SW480 (cell line): ENCODE results near the gene CEP41.

Experiments used
- DNase-seq: peaks from one replicate; pipeline ENCODE4 v3.0.0-alpha.2; 2016; ENCODE audit warnings: low spot score

CEP41 gene

DNA sequence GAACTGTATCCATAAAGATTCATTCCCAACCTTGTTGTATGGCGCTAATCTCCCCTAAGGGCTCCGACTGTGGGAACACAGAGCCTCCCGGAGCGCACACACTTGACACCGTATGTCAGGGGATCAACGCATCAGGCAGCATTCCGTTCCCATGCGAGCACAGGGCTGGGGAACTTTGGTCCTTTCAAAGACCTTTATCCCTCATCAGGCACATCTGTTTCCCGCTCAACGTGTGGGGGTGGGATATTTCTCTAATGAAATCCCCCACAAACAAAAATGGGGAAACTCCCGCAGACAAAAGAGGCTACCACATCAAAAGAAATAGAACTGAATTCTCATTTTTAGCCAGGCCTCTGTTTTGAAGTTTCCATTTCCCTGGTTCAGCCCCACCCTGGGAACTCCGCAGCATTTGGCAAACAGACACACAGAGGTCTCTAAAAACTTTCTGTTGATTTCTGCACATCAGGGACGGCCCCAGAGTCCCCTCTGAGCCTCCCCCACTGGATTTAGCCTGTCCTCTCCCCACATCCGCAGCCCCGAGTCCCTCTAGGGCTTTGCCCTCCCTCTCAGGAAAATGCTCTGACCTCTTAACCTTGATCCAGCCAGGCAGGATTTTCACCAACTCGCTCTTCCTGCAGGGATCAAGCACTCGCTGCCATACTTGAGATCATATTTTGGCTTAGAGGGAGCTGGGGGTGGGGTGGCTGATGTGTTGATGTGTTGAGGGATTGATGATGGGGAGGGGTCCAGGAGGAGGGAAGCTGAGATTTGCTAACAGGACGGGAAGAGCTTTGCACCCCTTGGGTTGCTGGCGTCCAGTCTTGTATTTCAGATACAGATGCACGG, 89.6 kb downstream of the CEP41 start:
- DNase-seq: peak; percentile 82

DNA sequence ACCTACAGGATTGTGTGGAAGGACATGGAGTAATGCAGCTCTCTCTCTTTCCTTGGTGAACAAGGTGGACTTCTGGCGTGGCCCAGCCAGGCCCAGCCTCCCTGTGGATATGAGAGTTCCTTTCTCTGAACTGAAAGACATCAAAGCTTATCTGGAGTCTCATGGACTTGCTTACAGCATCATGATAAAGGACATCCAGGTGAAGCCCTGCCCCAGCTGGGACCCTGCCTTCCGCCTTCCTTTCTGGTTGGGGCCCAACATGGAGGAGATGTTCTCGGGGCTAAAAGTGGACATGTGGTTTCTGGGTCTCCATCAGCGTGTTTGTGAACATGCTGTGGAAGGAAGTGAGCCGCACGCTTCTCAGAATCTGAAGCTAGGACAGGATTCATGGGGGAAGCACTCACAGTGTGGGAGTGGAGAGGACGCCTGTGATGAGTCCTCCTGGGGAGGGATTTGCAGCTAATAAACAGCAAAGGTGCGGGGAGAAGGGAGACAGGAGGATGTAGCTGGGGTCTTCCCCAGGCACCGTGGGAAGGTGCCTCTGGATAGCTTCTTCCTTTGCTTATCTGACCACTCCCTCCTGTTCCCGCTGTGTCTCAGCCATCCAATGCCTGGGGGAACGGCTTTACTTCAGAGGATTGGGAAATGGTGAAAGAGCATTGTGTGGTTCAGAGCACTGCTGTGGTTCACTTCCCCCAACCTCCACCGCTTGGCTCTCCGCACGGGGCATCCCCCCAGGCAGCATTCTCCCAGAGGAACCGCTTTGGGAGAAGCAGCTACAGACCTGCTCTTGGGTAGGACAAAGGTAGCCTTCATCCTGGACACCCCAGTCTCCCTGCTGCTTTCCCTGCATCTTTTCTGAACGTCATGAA, 90.7 kb downstream of the CEP41 start:
- peak; percentile 61 for DNase-seq

DNA sequence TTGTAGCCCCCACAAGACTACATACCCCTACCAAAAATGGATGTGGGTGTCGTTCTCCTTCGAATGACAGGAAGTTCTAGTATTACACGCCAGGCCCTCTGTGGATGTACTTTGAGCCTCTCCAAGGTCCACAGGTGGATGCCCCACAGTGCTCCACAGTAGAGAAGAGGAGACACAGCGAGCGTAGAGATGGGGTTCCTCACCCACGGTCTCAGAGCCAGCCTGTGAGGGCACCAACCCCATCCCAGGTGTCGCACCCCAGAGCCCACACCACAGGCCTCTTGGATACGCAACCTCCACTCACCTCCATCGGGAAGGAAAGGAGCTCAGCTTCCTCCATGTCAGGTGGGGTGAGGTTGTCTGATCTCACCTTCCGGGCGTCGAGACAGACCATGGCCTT, 93.9 kb downstream of the CEP41 start:
- DNase-seq: no peak

DNA sequence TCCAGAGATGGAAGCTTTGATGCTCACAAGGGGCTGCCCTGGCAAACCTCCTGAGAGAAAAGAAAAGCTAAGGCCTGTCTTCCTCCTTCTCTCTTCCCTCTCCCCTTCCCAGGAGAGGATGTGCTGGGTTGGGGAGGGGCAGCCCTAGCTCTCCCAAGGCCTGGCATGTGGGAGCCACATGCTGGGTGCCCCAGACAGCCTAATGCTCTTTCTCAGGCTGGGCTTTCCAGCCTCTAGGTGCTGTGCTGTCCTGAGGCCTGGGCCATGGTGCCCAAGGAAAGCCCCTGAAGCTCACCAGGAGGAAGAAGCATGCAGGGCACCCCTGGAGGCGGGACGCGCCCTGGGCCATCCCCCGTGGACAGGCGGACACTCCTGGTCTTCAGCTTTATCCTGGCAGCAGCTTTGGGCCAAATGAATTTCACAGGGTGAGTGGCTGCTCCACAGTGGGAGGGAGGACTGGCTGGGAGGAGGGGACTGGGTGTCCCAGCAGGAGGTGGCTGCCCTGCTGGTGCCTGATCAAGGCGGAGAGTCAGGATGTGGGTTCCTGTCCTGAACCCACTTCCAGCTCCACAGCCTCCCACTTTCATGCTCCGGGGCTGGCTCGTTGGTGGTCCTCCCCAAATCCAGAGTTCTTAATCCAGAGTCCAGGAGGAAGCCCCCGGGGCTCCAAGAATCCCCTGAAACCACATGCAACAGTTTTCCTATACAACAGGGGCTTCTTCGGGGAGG, 94.5 kb downstream of the CEP41 start:
- DNase-seq: no peak

DNA sequence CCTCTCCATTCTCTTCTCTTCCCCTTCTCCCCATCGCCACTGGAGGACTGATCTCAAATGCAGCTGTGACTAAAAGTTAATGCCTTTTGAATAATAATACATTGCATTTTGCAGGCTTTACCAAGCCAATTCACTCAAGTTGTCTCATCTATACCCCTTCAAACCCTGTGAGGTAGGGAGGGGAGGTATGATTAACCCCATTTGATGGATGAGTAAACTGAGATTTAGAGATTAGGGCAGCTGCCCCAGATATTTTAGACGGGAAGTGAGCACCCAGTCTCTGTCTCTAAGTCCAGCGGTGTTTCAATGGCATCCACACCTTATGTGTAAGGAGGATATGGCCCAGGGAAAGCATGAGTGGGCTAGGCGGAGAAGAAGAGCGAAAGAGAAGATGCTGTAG, 95.1 kb downstream of the CEP41 start:
- no peak for DNase-seq

DNA sequence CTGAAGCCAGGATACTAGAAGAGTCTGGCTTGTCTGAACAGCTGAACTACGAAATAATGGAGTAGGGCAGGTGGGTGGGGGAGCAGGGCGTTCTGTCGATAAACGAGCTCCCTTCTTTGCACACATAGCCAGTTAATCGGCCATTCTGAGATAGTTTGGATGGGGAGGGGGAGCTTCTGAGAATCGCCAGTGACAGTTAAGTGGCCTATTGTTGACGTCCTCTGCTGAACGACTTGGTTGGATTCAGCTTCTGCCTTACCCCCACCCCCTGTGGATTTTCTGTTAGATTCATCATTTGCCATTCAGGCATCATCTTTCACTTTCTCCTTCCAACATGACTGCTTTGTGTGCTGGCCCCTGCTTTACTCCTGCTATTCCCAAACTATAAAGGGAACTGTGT, 95.7 kb downstream of the CEP41 start:
- DNase-seq: no peak

DNA sequence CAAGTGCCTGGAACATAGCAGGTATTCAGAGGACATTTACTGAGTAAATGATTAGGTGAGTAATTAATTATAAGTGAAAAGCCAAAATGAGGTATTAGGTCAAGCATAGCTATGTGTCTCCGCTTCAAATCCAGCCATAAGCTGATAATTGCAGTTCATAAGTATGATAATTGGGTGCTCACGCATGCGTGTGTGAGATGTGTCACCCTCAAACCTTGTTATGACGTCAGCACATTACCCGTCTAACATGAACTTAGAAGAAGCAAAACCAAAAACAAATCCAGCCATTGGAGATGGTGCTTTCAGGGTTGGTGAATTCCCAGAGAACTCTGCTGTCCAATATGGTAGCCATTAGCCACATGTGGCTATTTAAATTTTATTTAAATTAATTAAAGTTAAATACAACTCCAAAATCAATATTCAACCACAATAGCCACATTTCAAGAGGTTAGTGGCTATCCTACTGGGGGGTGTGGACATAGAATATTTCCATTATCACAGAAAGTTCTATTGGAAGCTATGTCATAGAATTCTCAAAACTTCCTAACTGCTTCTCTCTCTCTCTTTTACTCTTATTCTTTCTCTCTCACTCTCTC, 96.4 kb downstream of the CEP41 start, which contains the start of gene CPA5:
Gene CPA5, plus strand, starts transcription at position 546 of the 596 bp plus-strand sequence. CDS start 1,670 bp downstream, outside the sequence.
- no peak for DNase-seq
